Stimulated activated CD8-positive, alpha-beta memory T cell treated with anti-CD3 and anti-CD28 coated beads, Interleukin-12 subunit alpha, Interleukin-12 subunit beta, amount 100 ng/mL, for 1 hour (primary cell): ENCODE results near the gene CPSF4.

Experiments
- DNase-seq: peaks from one replicate; pipeline ENCODE4 v3.0.0-alpha.2; 2020; ENCODE audit warnings: low read depth

CPSF4 gene

GRCh38 chr7:99438573-99439480 is at the start of gene CPSF4, which contains the start of gene PTCD1:
Gene CPSF4, plus strand, starts transcription at chr7:99438943. Its CDS starts 140 bp downstream, at chr7:99439083.
Gene PTCD1, minus strand, starts transcription at chr7:99438798. Its CDS starts 3,556 bp downstream, at chr7:99435242.
- peak; percentile 84 for DNase-seq

DNA sequence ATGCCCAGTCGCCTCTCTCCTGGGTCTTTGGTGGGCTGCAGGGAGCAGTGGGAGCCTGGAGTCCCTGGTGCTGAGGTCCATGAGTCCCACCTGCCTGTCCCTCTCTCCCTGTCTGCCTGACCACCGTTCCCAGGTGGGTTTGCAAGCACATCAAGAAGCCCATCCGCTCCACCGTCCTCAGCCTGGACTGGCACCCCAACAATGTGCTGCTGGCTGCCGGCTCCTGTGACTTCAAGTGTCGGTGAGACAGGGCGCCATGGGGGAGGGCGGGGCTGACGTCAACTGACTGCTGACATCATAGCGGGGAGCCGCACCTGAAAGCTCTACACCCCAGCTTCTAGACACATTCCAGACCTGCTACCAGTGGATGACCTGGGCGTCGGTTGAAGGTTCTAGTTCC is 49.0 kb upstream of the CPSF4 start:
- DNase-seq = no peak

DNA sequence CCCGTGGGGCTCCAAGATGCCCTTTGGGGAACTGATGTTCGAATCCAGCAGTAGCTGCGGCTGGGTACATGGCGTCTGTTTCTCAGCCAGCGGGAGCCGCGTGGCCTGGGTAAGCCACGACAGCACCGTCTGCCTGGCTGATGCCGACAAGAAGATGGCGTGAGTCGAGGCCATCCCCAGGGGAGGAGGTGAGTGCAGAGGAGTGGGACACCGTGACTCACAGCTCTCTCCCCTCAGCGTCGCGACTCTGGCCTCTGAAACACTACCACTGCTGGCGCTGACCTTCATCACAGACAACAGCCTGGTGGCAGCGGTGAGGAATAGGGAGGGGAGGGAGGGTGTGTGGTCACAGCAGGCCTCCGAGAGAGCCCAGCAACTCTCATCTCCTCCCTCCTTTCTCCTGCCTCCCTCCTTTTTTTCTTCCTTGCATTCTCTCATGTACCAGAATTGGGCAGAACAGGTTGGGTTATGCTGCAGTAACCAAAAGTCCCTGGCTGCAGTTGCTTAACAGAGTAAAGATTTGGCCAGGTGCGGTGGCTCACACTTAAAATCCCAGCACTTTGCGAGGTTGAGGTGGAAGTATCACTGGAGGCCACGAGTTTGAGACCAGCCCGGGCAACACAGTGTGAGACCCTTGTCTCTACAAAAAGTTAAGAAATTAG is 47.7 kb upstream of the CPSF4 start:
- DNase-seq = no peak

GRCh38 chr7:99392046-99392445 is 46.7 kb upstream of the CPSF4 start:
- DNase-seq = no peak

DNA sequence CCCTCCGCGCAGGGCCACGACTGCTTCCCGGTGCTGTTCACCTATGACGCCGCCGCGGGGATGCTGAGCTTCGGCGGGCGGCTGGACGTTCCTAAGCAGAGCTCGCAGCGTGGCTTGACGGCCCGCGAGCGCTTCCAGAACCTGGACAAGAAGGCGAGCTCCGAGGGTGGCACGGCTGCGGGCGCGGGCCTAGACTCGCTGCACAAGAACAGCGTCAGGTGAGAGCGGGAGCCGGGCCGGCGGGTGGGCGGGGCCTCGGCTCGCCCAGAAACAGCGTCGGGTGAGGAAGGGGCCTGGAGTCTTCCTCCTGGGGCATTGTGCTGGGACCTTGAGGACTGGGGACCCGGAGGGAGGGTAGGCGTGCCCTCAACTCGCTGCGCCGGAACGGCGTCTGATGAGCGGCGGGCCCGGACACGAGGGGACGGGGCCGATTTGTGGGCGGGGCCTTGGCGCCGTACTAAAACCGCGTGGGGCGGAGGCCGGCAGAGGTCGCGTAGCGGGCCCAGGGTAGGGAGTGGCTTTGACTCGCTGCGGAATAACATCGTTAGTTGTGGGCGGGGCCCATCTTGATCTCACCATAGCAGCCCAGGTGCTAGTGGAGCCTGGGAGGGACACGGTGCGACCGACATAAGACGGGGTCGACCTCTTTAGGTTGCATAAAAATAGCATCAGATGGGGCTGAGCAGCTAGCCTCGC is 45.9 kb upstream of the CPSF4 start:
- DNase-seq = peak; percentile 67

DNA sequence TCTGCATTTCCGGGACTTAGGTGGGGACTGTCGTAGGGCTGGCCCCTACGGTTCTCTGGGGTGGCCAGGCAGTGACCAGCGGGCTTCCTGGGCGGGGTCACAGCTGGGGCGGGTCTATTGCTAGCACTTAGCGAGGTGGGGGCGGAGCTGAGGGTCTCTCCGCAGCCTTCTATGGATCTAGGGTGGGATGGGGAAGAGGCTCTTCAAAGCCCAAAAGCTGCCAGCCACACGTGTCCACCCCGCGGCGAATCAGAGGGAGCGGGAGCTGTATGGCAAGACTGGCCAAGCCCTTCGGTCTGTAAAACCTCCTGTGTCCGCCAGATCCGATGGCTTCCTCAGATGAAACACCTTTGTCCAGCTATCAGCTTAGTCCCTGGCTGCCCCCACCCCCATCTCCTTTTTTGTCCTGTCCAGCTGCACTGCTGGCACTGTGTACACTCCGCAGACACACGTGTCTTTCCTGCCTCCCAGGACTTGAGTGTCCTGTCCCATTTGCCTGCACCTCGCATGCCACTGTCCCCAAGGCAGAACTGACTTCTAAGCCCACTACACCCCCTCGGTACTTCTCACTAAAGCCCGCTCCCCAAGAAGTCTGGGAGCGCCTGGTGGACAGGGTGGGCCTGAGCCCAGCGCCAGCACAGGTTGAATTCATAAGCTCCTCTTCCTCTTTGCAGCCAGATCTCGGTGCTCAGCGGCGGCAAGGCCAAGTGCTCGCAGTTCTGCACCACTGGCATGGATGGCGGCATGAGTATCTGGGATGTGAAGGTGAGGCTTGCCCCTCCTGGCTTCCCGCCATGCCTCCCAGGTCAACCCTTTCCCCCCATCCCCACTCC is 45.2 kb upstream of the CPSF4 start:
- DNase-seq = no peak

GRCh38 chr7:99394188-99394502 is 44.6 kb upstream of the CPSF4 start:
- DNase-seq = no peak

DNA sequence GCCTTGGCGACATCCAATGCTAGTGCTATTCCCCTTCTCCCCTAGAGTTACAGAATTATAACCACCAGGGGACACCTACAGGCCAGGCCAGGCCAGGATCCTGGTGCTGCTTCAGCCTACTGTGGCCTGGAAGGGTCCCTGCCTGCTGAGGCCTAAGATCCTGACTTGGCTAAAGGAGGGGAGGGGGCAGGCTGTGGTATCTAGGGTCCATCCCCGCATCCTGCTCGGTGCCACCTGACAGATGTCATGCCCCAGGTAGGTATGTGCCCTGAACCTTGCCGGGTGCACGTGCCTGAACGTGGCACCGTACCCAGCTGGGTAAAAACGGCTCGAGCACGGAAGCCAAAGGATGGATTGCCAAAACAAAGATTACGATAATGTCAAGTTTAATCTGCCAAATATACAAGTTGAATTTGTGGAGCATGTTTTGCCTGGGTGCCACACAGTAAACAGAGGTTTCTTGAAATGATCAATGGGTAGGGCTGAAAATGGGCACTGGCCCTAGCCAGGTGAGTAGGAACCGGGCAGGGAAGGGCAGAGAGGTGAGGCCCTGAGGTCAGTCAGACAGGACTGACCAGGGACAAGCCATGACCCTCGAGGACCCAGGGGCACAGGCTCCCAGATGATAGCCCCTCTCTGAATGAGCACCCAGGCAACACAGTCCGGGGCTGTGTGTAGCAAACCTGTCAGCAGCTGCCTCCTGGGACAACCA is 43.0 kb upstream of the CPSF4 start:
- DNase-seq = no peak

DNA sequence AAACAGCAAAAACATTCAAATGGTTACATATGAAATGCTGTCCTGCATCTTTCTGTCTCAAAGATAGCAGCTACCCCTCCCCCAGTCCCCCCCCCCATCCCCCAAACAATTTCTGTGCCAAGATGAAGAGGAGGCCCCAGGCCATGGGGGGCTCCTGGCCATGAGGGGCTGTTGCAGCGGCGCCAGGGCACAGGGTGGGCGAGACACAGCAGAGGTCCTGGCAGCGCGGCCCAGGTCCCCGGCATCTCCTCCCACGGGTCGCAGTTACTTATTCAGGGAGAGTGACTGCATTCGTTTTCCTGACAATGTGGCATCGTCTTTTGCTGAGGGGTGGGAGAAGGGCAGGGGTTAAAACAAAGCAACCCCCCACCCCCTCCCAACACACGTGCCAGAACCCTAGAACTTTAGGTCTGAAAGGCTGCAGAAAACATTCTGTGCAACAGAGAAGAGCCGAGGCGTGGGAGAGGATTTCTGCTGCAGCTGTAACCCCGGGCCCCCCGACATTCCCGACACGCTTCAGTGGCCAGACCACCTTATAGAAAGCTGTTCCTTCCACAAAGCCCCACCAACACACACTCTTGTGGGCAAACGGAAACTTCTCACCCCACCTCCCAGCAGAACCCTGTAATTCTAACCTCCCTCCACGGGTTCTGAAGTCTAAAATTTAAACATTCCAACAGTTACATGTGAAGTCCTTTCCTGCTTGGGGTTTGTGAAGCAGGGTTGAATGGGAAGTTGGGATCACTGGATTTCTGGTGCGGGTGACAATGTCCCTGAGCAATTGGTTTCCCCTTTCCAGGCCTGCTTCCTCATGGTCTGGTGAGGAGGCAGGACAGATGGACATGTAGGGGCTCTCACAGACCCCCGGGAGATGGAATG is 42.1 kb upstream of the CPSF4 start:
- DNase-seq = no peak

GRCh38 chr7:99397297-99397983 is 41.3 kb upstream of the CPSF4 start:
- no peak for DNase-seq

GRCh38 chr7:99398891-99399445 is 39.8 kb upstream of the CPSF4 start:
- DNase-seq = no peak

DNA sequence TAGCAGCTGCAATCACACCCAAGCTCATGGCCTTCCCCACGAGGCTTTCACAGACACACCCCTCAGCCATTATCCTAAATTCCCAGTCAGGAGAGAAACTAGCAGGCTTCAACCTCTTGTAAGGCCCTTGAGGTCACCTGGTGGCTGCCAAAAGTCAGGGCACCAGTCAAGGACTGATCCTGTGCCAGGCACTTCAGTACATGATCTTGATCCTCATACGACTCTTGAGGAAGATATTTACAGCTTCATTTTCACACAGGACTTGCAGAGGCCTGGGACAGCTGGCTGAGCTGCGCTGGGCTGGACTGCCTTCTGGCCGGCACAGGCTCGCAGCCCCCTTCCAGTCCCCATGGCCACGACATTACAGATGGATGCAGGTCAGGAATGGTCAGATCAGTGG is 39.1 kb upstream of the CPSF4 start:
- DNase-seq = no peak

DNA sequence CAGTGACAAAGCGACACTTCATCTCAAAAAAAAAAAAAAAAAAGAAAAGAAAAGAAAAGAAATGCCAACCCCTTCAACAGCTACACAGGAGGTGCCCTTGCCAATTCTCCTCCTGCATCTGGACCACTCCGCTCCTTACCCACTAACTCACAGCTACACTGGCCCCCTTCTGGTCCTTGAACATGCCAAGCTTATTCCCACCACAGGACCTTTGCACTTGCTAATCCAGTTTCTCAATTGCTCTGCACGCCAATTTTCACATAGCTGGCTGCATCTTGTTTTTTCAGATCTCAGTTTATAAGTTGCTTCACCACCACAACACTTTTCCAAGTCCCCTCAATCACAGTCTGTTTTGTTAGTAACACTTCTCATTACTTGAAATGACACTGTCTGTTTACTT is 35.9 kb upstream of the CPSF4 start:
- no peak for DNase-seq

DNA sequence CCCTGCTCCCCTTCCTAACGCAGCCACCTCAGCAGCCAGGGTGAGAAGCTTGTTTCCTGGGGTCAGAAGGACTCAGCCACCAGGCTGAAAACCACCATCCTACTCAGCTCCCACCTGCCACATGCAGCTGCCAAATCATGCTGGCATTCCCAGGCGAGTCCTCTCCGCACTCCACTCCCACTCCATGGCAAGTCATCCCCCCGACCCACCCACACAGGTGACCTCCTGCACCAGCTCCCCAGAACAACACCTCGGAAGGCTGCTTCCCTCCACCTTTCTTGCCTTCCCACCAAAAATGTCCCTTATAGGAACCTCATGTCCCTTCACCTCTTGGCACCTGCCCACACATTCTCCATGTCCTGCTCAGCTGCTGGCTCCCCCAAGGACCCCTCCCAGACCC is 35.0 kb upstream of the CPSF4 start:
- DNase-seq = no peak

DNA sequence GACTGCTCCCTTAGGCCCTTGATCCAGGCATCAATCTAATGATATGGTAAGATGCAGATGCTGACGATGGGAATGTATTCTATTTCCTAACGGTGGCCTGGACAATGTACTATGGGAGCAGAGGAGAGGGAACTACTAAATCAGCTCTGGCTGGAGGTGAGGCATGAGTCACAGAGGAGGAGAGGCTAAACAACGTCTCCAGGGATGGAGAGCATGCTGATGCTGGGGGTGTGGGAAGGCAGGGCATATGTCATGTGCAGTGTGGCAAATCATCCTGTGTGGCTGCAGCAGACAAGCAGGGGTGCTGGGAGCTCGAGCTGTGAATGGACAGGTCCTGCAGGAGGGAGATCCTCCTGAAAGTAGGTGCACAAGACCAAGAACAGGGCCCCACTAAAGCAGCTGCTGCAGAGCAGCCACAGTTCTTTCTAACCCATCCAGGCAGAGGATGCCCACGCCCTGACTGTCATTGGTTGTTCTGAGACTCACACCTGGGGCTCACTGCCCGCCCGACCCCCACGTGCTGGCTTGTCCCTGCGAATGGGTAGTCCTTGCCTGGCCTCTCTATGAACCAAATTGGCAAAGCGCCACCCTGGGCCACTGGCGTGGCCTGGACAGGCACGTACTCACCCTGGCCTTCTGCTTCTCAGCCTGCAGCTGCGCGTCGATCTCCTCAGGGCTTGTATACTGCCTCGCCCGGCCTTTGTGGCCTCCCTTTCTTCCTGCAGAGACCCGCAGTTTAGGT is 34.3 kb upstream of the CPSF4 start:
- DNase-seq = no peak

- no peak for DNase-seq
These were observed 33.8 kb upstream of the CPSF4 start for GRCh38 chr7:99404977-99405320.

DNA sequence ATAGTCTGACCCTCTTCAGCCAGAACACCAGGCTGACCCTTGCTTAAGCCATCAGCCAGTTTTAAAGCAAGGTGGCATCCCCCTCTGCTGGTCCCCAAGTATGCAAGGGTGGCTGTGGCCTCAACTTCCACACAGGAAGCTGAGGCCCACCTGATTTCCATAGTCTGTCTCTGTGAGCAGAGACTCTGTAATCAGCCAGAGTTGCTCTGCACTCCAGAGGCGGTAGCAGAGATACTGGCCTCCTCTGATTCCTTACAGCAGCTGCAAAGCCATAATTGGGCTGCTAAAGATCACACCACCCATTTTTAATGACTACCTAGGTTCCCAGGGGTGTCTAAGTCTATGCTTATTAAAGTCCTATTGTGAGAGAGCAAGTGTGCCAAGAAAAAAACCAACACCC is 32.2 kb upstream of the CPSF4 start:
- DNase-seq = no peak

GRCh38 chr7:99407872-99408378 is 30.8 kb upstream of the CPSF4 start:
- DNase-seq = peak; percentile 25
